ENCODE measurements around the gene HOXB6.

The HOXB6 gene

DNA sequence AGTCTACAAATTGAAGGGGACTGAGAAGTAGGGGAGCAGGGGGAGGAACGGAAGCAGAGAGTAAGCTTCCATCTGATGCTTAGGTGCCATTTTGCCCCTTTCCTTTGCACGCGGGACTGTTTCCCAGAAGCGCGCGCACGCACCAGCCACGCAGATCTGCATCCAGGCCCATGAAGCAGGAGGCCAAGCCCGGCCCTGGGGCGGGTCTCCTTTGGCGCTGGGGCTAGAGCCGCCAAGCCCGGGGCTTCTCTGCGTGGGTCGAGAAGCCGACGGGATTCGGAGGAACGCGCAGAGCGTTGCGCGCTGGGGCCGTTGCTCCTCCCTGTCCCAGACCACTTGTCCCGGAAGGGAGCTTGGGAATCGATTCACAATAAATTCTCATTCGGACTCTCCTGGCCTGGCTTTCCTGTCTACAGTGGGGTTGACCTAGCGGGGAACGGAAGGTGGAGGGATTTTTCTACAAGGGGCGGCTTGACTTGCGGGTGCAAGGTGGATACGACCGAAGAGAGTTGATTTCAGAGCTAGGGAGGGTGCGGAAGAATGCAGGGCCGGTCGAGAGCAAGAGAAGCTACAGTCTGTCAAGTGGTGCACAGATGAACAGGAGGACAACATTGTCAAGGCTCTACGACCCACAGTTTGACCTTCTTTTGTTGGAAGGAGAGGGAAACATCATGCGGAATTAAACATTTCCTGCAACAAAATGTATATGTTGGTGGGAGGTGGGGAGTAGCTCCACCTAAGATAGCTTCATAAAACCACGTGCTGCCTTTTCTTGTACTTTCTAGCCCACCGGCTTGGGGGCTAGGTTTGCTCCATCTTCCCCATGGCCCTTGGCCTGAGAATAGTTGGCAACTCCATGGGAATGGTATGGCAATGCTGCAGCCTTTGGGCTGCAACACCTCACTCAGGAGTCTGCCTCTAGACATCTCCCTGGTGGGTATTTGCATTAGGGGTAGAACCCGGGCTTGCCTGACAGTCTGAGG lies 16.9 kb upstream of the HOXB6 start:
- DNase-seq: no peak

DNA sequence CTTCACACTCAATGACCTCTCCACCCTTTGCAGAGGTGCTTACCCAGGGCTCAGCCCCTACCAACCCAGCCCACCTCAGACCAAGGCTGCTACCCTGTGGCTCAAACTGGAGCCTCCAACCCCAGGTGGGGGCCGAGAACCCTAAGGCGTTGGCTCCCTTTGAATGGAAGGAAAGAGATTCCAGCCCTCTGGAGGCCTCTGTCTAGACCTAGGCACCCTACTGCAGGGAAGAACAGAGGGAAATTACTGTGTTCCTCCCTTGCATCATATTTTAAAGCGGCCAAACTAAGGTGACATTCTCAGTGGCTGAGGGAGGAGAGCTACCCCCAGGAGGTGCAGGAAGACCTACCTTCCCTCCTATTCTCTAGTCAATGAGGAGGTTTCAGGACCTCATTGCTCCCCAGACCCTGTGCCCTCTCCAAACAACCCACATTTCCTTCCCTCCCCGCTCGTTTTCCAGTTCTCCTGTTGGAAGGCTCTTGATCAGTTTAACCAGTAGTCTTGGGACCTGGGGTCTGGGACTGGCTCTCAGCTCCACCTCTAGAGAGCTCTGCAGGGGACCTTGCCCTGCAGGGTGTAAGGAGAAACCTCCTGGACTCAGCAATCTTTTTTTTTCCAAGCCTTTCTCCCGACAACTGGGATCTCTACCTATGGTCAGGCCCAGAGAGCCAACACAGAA lies 15.8 kb upstream of the HOXB6 start:
- DNase-seq: no peak

DNA sequence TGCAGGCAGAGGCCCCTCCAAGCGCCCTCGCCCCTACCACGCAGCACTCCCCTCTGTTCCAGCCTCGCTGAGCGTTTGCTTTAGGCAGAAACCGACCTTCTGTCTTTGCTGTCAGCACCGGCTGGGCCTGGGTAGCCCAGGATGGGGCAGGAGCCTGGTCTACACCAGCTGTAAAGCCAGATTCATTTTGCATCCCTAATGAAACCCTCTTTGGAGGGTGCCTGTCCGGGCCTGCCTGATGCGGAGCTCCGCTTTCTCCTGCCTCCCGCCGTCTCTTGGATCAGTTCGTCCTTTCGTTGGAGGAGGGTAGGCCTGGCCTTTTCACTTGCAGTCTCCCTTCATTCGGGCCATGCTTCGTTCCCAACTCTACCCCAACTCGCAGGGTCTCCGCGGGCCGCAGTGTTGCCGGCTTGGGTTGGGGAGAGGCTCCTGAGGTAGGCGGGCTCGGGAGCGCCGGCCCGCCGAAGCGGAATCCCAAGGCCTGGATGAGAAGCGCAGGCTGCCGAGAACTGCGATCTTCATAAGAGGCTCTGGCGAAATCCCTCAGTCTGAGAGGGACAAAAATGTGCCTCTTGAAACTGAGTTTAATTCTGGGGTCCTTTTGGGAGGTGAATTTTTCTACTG lies 15.2 kb upstream of the HOXB6 start:
- no peak for DNase-seq

DNA sequence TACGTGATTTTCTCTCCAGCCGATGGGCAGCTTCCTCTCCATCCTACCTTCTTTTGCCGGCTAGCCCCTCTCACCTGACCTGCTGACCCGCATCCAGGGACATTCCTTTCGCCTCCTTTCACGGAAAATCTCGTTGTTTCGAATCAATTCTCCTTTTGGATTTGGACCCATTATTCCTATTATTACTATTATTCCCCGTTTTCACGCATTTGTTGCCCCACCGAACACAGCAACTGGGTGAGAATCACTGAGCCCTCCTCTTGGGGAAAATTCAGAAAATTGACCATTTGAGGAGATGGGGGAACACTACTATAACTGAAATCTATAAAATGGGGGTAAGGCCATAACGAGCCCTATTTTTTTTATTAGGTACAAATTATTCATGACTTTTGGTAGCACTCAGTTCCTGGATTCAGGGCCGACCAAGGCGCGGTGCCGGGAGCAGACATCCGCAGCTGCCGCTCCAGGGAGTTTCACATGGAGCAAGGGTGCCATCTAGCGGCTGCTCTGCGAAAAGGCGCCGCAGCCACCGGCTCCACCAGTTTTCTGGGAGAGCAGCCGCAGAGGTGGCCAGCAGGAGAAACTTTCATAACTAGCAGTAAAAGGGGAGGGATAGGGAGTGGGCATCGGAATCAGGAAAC lies 13.6 kb upstream of the HOXB6 start:
- DNase-seq: peak; percentile 75

DNA sequence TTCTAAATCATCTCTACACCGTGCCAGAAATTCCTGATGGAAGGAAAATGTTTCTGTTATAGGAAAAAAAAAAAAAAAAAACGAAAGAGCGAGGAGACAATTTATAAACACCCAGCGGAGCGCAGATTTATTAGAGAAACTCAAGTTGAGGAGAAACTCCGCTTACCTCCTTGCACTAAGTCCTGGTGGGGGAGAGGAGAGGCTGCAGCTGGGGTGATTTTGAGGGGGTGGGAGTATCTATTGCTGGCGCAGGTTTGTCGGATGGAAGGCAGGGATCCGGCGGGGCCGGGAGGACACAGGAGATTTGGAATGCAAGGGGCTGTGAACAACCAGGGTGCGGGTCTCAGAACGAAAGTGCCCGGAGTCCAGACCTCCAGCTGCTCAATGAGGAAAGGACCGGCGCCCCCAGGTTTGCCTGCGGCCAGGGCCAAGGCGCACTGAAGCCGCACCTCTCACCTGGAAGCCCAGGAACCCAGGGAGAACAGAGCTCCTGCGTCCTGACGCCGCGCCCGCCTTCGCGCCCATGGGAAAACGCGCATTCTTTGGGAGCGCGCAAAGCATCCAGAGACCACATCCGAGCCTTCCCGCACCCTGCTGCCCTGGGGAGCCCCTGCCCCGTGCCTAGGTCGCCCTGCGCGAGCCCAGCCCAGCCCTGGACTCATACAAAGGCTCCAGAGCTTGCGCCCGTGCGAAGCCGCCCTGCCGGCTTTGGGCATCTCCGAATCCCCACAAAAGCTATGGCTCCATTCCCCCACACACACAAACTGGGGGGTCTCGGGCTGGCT lies 12.9 kb upstream of the HOXB6 start:
- DNase-seq: no peak

DNA sequence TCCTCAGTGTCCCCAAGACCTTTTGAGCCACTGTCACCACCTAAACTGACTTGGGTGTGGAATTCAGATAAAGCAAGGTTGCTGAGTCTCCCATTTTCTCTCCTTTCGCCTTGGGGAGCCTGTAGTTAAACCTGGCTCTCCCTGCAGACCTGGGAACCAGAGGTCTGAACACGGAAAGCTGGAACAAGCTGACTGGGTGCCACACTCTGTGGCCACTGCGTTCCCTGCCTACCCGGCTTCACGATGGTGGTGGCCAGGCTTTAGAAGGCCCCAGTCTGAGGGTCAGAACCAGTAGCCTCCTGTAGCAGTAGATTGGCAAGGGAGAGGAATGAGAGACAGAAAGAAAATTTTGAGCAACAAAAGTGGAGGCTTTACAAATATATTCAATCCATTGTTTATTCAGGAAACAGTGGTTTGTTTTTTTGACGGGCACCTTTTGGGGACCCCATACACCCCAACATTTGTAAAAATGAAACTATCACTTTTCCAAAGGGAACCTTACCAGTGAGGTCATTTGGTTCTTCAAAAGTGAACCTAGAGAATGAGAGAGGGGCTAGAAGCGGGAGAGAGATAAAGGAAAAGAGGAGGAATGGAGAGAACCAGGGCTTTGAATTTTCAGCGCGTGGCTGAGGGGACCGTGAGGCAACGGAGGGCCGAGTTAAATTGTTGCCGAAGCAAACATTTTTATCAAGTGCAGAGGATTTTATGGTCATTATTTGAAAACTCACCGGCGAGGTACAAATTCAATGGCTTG lies 12.1 kb upstream of the HOXB6 start:
- DNase-seq: no peak

DNA sequence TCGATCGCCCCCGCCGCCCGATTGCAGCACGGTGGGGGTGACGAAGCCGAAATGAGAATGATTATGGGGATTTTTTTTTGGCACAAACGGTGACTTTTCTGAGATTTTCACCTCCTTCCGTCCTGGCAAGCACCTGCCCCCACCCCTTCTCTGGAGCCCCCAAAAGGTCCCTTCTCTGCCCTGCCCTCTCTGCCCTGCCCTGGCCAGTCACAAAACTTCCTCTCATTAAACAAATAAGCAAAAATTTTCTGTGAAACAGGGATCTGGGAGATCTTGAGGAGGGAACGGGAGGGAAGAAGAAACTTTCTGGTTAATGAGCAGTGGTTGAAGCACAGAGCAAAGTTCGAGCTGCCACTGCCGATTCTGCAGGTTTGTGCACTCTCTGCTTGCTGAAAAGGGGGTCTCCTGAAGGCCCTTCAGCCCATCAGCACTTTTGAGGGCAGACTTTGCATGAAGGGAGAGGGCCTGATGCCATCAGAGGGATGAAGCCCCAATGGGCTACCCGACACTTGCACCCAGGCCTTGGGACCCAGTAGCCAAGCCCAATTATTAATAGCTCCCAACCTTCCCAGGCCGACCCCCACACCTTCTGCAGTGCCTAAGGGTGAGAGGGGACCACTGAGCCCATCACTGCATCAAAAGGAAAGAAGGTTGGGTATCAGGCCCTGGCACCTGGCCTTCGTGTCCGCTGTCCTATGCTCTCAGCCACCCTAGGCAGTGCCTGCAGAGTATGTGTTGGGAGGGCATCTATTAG lies 11.4 kb upstream of the HOXB6 start:
- DNase-seq: no peak

DNA sequence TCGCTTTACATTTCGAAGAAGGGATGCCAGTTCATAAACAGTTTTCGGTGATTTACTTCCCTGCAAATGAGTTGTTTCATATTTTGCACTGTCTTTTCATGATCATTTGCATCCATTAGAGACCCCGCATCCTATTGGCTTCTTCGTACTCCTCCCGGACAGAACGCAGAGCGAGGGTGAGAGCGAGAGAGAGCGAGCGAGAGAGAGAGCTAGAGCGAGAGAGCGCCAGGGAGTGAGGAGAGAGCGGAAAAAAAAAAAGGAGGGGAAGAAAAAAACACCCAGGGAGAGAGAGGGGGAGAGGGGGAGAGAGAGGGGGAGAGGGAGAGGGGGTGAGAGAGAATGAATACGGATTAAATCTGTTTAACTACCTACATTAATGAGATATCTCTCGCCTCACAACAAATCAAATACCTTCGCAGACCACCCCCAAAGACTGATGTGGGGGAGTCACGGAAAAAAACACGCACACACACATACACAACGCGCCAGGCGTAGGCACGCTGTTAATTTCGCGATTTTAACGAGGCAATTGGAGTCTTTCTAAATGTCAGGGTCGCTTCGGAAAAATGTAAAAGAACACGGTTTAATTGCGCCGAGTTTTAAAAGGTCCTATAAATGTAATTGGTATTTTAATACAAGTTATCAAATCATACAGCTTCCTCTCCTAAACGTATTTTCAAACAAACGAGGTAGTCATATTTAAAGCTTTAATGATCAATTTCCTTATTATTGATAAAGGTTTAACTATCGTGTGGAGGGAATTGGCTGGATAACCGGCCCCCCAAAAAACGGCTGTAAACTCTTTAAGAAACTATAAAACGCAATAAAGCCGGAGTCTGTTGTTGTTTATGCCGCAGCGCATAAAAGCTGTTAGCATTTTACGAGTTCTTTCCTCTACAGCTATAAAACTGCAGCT lies 10.5 kb upstream of the HOXB6 start, which contains the start of gene HOXB8:
Gene HOXB8 (minus strand): TSS at position 246 of the 916 bp plus-strand sequence. CDS start 588 bp downstream, outside the sequence.
- DNase-seq: no peak

DNA sequence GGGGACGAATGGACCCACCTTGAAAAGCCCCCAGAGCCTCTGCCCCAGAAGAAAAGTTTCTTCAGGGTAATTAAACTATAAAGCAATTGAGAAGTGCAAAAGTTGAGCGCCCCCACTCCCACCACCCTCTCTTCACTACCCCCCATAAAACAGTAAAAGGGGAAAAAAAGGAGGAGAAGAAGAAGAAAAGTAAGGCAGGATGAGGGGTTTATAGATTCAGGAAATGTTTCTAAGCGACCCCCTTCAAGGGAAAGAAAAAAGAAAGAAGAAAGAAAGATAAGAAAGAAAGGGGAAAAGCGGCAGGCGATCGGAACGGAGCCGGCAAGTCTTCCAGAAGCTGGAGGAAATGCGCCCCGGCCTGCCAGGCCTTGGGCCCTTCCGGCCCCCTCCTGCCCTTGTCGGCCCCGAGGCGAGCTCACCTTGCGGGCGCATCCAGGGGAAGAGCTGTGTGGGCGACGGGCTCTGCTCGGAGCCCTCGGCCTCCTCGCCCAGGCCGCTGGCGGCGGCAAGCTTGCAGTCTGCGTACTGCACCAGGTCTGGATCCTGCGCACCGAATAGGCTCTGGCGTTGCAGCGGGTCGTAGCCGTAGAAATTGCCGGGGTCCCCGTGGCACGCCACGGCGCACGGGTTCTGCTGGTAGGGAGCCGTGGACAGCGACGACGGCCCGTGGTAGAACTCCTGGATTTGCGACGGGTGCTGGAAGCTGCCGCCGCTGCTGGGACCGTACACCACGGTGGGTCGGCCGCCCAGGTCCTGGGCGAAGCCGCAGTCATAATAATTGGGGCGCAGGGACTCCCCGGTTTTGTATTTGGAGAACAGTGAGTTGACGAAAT lies 9.3 kb upstream of the HOXB6 start:
- DNase-seq: no peak

DNA sequence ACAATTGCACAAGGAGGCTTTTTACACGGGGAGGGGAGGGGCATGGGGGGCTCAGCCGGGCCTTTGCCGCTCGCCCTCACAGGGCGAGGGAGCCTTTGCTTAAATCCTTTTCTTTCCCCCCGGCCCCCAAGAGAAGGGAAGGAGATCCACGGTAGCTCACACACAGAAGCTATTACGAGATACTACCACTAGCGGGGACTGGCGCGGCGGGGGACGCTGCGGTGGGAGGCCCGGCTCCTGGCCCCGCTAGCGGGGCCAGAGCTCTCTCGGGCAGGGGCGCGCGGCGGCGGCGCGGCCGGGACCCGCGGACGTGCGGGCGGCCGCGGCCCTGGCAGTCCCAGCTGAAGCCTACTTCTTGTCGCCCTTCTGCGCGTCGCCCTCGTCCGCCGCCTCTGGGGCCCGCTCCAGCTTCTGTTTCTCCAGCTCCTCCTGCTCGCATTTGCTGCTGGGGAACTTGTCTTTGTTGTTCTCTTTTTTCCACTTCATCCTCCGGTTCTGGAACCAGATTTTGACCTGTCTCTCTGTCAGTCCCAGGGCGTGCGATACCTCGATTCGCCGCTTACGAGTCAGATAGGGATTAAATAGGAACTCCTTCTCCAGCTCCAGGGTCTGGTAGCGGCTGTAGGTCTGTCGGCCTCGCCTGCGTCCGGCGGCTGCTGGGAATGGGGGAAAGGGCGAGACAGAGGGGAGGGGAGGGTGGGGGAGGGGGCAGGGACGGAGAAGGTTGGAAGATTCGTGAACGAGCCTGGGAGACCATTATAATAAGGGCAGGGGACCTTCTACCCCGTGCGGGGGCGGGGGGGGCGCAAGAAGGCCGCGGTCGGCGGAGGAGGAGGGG lies 8.3 kb upstream of the HOXB6 start:
- peak; percentile 35 for DNase-seq

DNA sequence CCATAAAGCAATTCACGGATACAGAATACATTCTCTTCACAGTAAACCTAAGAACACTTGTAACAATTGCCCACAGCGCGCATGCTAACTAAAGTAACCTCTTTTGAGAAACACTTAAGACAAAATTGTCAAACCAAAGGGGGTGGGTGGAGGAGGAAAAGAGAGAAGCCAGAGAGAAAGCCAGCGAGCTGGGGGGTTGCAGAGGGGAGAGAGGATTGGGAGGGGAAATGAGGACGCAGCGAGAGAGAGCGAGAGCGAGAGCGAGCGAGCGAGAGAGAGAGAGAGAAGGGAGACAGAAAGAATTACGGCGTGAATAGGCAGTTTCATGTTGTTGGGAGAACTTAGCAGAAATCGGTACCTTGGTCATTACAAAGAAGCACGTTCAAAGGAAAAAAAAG lies 7.7 kb upstream of the HOXB6 start:
- no peak for DNase-seq

DNA sequence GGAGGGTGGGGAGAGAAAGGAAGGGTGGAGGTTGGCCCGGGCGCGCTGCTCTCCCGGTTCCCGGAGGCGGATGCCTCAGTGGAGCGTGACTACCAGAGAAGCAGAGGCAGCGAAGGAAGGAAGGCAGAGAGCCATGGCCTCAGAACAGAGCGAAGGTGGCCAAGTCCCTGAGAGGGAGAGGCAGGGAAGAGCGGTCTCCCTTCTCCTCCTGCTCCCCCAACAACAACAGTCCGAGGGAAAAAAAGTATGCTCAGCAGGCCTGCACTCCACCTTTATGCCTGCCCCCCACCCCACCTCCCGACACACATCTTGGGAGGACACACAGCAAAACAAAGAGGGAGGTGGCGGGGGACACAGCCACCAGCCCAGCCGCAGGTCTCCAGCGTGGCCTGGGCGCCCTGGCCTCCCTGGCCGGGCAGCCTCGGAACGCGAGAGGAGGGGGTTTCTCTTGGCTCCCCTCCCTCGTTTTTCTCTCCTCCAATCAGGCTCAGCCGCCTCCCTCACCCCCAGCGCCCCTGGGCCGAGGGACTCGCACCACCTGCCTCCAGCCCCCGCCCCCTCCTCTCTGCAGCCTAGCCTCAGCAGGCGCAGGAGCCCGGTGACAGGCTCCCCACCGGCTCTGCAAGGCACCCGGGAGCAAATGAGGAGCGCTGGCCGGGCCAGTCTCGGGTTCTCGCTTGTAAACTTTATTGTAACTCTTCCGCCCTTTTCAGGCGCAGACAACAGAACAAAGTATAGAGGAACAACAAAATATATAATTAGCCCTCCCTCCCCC lies 7.1 kb upstream of the HOXB6 start:
- DNase-seq: no peak

DNA sequence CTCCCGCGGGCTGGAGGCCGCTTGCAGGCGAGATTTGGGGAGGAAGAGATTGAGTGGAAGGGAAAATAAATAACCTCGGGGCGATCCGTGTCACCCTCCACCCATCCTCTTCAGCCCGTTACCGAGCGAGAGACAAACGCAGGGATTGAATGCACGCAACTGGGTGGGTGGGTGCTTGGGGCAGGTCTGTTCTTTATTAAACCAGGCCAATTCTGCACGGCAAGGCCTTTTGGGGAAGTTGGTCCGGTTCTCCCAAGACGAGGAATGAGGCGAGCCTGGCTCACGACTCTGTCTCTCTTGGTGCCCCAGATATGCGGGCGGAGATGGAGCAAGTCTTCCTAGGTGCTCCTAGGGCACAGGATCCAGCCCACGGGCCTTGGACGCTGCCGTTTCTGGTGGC lies 6.4 kb upstream of the HOXB6 start:
- DNase-seq: no peak

DNA sequence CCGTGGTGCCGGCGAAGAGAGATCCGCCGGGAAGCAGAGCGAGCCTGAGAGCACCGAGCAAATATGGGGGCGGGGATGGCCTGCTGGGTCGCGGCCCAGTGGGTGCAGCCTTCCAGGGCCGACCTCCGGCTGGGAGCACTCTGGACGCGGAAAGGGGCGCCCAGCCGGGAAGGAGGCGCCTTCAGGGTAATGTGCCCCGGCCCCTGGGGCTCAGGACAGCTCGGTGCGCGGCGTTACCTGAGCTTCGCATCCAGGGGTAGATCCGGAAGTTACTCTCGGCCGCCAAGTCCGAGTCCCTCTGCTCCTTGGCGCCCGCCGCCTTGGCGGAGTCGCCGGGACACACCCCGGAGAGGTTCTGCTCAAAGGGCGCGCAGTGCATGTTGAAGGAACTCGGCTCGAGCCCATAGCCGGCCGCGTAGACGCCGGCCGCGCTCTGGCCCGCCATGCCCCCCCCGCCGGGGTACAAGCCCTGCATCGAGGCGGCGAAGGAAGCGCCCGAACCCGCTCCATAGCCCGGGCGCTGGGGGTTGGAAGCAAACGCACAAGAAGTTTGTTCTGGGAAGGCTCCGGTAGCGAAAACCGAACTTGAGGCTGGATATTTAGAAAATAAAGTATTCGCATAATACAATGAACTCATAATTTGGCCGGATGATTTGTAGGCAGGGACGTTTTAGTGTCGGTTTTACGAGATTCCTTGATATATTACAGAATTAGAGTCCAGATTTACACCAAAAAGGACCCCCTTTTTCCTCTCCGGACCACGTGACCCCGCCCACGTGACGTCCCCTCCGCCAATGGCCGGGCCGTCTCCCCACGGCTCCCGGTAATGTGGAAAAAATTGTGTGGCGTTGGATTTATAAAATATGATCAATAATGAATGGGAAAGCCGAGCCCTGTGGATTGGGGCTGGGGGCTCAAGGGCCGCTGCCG lies 5.8 kb upstream of the HOXB6 start, which contains the start of gene HOXB7:
Gene HOXB7 (minus strand): TSS at position 736 of the 930 bp plus-strand sequence. CDS start 99 bp downstream, at position 637.
- peak; percentile 45 for DNase-seq

DNA sequence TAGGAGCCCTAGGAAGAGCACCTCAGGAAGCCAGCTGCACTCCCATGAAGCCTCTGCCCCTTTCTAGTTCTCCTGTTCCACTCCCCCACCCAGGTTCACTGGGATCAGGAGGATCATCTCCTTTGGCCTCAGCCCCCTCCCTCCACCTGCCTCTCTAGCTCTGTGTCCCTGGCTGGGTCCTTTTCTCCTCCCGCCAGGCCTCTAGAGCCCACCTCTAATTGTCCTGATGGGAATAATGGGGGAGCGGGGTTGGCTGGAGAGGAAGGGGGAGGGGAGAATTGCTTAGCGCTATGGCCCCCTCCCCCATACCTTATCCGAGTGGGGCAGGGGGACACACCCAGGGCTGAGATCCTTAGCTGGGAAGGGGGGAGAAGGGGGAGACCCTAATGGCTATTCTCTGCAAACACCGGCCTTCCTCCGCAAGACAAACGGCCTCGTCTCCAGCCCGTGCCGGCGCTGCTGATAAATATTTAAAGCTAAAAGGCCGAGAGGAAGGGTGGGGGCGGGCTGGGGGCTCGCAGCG lies 5.0 kb upstream of the HOXB6 start:
- DNase-seq: no peak

All from CD4-positive, alpha-beta T cell treated with Interleukin-15 for 1 hour (primary cell).